ENCODE results near the gene EFNA3.

DNA sequence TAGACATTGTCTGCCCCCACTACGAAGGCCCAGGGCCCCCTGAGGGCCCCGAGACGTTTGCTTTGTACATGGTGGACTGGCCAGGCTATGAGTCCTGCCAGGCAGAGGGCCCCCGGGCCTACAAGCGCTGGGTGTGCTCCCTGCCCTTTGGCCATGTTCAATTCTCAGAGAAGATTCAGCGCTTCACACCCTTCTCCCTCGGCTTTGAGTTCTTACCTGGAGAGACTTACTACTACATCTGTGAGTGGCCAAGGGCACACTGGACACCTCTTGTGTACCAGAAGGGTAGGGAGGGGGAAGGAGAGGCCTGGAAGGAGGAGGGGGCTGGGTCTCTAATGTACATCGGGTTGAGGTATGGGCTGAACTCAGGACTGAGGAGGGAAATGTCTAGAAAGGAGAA lies 11.9 kb upstream of the EFNA3 start:
- TF ChIP-seq, protein P1, sequence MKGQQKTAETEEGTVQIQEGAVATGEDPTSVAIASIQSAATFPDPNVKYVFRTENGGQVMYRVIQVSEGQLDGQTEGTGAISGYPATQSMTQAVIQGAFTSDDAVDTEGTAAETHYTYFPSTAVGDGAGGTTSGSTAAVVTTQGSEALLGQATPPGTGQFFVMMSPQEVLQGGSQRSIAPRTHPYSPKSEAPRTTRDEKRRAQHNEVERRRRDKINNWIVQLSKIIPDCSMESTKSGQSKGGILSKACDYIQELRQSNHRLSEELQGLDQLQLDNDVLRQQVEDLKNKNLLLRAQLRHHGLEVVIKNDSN (CRISPR knock-in tag; IDR thresholded peaks at IDR 0.05), result no peak
- TF ChIP-seq TCF7 (CRISPR knock-in tag; IDR thresholded peaks at IDR 0.05; ENCODE audit: low read depth) (no peak), CREB1 (CRISPR knock-in tag; IDR thresholded peaks at IDR 0.05) (no peak), NR3C1 (CRISPR knock-in tag; conservative IDR thresholded peaks at IDR 0.05; ENCODE audit: low read depth) (no peak), TP53 (CRISPR knock-in tag; IDR thresholded peaks at IDR 0.05) (no peak), GABPB1 (CRISPR knock-in tag; IDR thresholded peaks at IDR 0.05) (no peak)
- TF ChIP-seq, protein P2, sequence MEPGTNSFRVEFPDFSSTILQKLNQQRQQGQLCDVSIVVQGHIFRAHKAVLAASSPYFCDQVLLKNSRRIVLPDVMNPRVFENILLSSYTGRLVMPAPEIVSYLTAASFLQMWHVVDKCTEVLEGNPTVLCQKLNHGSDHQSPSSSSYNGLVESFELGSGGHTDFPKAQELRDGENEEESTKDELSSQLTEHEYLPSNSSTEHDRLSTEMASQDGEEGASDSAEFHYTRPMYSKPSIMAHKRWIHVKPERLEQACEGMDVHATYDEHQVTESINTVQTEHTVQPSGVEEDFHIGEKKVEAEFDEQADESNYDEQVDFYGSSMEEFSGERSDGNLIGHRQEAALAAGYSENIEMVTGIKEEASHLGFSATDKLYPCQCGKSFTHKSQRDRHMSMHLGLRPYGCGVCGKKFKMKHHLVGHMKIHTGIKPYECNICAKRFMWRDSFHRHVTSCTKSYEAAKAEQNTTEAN (CRISPR knock-in tag; IDR thresholded peaks at IDR 0.05), result no peak
- TF ChIP-seq, protein P3, sequence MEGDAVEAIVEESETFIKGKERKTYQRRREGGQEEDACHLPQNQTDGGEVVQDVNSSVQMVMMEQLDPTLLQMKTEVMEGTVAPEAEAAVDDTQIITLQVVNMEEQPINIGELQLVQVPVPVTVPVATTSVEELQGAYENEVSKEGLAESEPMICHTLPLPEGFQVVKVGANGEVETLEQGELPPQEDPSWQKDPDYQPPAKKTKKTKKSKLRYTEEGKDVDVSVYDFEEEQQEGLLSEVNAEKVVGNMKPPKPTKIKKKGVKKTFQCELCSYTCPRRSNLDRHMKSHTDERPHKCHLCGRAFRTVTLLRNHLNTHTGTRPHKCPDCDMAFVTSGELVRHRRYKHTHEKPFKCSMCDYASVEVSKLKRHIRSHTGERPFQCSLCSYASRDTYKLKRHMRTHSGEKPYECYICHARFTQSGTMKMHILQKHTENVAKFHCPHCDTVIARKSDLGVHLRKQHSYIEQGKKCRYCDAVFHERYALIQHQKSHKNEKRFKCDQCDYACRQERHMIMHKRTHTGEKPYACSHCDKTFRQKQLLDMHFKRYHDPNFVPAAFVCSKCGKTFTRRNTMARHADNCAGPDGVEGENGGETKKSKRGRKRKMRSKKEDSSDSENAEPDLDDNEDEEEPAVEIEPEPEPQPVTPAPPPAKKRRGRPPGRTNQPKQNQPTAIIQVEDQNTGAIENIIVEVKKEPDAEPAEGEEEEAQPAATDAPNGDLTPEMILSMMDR (IDR thresholded peaks at IDR 0.05), result no peak
- TF ChIP-seq, protein P4, sequence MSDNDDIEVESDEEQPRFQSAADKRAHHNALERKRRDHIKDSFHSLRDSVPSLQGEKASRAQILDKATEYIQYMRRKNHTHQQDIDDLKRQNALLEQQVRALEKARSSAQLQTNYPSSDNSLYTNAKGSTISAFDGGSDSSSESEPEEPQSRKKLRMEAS (CRISPR knock-in tag; IDR thresholded peaks at IDR 0.05), result no peak
- TF ChIP-seq, protein P5, sequence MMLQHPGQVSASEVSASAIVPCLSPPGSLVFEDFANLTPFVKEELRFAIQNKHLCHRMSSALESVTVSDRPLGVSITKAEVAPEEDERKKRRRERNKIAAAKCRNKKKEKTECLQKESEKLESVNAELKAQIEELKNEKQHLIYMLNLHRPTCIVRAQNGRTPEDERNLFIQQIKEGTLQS (CRISPR knock-in tag; conservative IDR thresholded peaks at IDR 0.05), result no peak
- TF ChIP-seq, protein P6, sequence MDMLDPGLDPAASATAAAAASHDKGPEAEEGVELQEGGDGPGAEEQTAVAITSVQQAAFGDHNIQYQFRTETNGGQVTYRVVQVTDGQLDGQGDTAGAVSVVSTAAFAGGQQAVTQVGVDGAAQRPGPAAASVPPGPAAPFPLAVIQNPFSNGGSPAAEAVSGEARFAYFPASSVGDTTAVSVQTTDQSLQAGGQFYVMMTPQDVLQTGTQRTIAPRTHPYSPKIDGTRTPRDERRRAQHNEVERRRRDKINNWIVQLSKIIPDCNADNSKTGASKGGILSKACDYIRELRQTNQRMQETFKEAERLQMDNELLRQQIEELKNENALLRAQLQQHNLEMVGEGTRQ (CRISPR knock-in tag; IDR thresholded peaks at IDR 0.05), result no peak
- TF ChIP-seq, protein P7, sequence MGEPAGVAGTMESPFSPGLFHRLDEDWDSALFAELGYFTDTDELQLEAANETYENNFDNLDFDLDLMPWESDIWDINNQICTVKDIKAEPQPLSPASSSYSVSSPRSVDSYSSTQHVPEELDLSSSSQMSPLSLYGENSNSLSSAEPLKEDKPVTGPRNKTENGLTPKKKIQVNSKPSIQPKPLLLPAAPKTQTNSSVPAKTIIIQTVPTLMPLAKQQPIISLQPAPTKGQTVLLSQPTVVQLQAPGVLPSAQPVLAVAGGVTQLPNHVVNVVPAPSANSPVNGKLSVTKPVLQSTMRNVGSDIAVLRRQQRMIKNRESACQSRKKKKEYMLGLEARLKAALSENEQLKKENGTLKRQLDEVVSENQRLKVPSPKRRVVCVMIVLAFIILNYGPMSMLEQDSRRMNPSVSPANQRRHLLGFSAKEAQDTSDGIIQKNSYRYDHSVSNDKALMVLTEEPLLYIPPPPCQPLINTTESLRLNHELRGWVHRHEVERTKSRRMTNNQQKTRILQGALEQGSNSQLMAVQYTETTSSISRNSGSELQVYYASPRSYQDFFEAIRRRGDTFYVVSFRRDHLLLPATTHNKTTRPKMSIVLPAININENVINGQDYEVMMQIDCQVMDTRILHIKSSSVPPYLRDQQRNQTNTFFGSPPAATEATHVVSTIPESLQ (CRISPR knock-in tag; IDR thresholded peaks at IDR 0.05), result no peak
- TF ChIP-seq, protein P8, sequence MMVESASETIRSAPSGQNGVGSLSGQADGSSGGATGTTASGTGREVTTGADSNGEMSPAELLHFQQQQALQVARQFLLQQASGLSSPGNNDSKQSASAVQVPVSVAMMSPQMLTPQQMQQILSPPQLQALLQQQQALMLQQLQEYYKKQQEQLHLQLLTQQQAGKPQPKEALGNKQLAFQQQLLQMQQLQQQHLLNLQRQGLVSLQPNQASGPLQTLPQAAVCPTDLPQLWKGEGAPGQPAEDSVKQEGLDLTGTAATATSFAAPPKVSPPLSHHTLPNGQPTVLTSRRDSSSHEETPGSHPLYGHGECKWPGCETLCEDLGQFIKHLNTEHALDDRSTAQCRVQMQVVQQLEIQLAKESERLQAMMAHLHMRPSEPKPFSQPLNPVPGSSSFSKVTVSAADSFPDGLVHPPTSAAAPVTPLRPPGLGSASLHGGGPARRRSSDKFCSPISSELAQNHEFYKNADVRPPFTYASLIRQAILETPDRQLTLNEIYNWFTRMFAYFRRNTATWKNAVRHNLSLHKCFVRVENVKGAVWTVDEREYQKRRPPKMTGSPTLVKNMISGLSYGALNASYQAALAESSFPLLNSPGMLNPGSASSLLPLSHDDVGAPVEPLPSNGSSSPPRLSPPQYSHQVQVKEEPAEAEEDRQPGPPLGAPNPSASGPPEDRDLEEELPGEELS (CRISPR knock-in tag; IDR thresholded peaks at IDR 0.05), result no peak
